BLaER1 treated with 17β-estradiol and CSF1 and Interleukin-3, amounts not matched to agents 10 nM and 100 nM (cell line): ENCODE measurements around the gene GJC1.

ENCODE experiments used
- H3K27ac ChIP-seq, 11 experiments: shearing (Covaris generic); formaldehyde crosslinking; 2 replicates each; pipeline ENCODE4 v1.8.1; 2022
- H3K27me3 ChIP-seq, 11 experiments: shearing (Covaris generic); formaldehyde crosslinking; 2 replicates each; pipeline ENCODE4 v1.8.1; 2022
- H3K36me3 ChIP-seq, 11 experiments: shearing (Covaris generic); formaldehyde crosslinking; 2 replicates each; pipeline ENCODE4 v1.8.1; 2022
- H3K4me1 ChIP-seq, 10 experiments: shearing (Covaris generic); formaldehyde crosslinking; 2 replicates each; pipeline ENCODE4 v1.8.1; 2022
- H3K4me2 ChIP-seq, 11 experiments: shearing (Covaris generic); formaldehyde crosslinking; 2 replicates each; pipeline ENCODE4 v1.8.1; 2022
- H3K4me3 ChIP-seq, 10 experiments: shearing (Covaris generic); formaldehyde crosslinking; 2 replicates each; pipeline ENCODE4 v1.8.1; 2022
- H3K9ac ChIP-seq, 11 experiments: shearing (Covaris generic); formaldehyde crosslinking; 2 replicates each; pipeline ENCODE4 v1.8.1; 2022
- H3K9me3 ChIP-seq, 11 experiments: shearing (Covaris generic); formaldehyde crosslinking; replicated peaks in 1 of 11; 2 replicates each; pipeline ENCODE4 v1.8.1; 2022
- H4K20me1 ChIP-seq, 11 experiments: shearing (Covaris generic); formaldehyde crosslinking; 2 replicates each; pipeline ENCODE4 v1.8.1; 2022
- Cebpa-rat ChIP-seq, 11 experiments: shearing (Covaris generic); IDR thresholded peaks; 2 replicates each; pipeline ENCODE4 v1.8.1; 2022

Gene GJC1

GRCh38 chr17:44865931-44866330 lies 35.8 kb upstream of the GJC1 start:
- no peaks in the 10 kb centered on the region for H3K9me3 ChIP-seq
- TF ChIP-seq Cebpa-rat (IDR thresholded peaks at IDR 0.05), result no peak
- H3K27ac ChIP-seq, result no peak overlapping the region
- peaks cover 0 to 49% (median 13%) of the 10 kb centered on the region in 11 experiments; a peak in 17 of 22 replicates for H4K20me1 ChIP-seq
- H3K4me3 ChIP-seq, result no peak overlapping the region
- H3K27me3 ChIP-seq, result no peaks in the 10 kb centered on the region
- peaks cover 95 to 100% (median 97%) of the 10 kb centered on the region in 11 experiments for H3K36me3 ChIP-seq
- no peak overlapping the region for H3K9ac ChIP-seq
- H3K4me2 ChIP-seq, result no peak overlapping the region
- no peaks in the 10 kb centered on the region for H3K4me1 ChIP-seq

- peaks cover 95 to 100% (median 97%) of the 10 kb centered on the region in 11 experiments for H3K36me3 ChIP-seq
- H3K4me3 ChIP-seq, result no peak overlapping the region
- no peak overlapping the region for H3K4me2 ChIP-seq
- H3K9ac ChIP-seq, result no peak overlapping the region
- H3K9me3 ChIP-seq, result no peaks in the 10 kb centered on the region
- H3K27me3 ChIP-seq, result no peaks in the 10 kb centered on the region
- H4K20me1 ChIP-seq, result peaks cover 0 to 49% (median 13%) of the 10 kb centered on the region in 11 experiments; a peak in 17 of 22 replicates
- H3K27ac ChIP-seq, result no peak overlapping the region
- H3K4me1 ChIP-seq, result no peaks in the 10 kb centered on the region
- no peak for TF ChIP-seq Cebpa-rat (IDR thresholded peaks at IDR 0.05)
These were observed 35.2 kb upstream of the GJC1 start for GRCh38 chr17:44865231-44865660.

- Histone ChIP-seq H3K9me3 (no peaks in the 10 kb centered on the region), H3K36me3 (peaks cover 95 to 100% (median 97%) of the 10 kb centered on the region in 11 experiments), H3K4me1 (no peaks in the 10 kb centered on the region), H3K4me2 (no peak overlapping the region), H3K27me3 (no peaks in the 10 kb centered on the region), H3K4me3 (no peak overlapping the region), H3K9ac (no peak overlapping the region), H4K20me1 (peaks cover 0 to 53% (median 13%) of the 10 kb centered on the region in 11 experiments; a peak in 17 of 22 replicates), H3K27ac (no peak overlapping the region)
- TF ChIP-seq Cebpa-rat (IDR thresholded peaks at IDR 0.05), result no peak
These were observed 34.7 kb upstream of the GJC1 start for GRCh38 chr17:44864831-44865230.

- H4K20me1 ChIP-seq, result peaks cover 0 to 52% (median 17%) of the 10 kb centered on the region in 11 experiments; a peak in 17 of 22 replicates
- H3K4me2 ChIP-seq, result no peak overlapping the region
- H3K27me3 ChIP-seq, result no peaks in the 10 kb centered on the region
- no peak overlapping the region for H3K4me3 ChIP-seq
- H3K9ac ChIP-seq, result no peak overlapping the region
- no peak for TF ChIP-seq Cebpa-rat (IDR thresholded peaks at IDR 0.05)
- no peaks in the 10 kb centered on the region for H3K9me3 ChIP-seq
- peaks cover 0 to 10% (median 4%) of the 10 kb centered on the region in 10 experiments; a peak in 14 of 20 replicates for H3K4me1 ChIP-seq
- H3K27ac ChIP-seq, result no peak overlapping the region
- peaks cover 95 to 100% (median 97%) of the 10 kb centered on the region in 11 experiments for H3K36me3 ChIP-seq
These were observed 33.2 kb upstream of the GJC1 start for GRCh38 chr17:44863061-44863918.

- Histone ChIP-seq H3K27me3 (no peaks in the 10 kb centered on the region), H4K20me1 (peaks cover 3 to 57% (median 22%) of the 10 kb centered on the region in 11 experiments; a peak in 19 of 22 replicates), H3K9ac (no peak overlapping the region), H3K27ac (no peak overlapping the region), H3K9me3 (no peaks in the 10 kb centered on the region), H3K4me2 (no peak overlapping the region), H3K4me1 (peaks cover 0 to 19% (median 13%) of the 10 kb centered on the region in 10 experiments; a peak in 14 of 20 replicates), H3K4me3 (no peak overlapping the region), H3K36me3 (peaks cover 90 to 99% (median 96%) of the 10 kb centered on the region in 11 experiments)
- no peak for TF ChIP-seq Cebpa-rat (IDR thresholded peaks at IDR 0.05)
These were observed 32.3 kb upstream of the GJC1 start for GRCh38 chr17:44862278-44862914.

DNA sequence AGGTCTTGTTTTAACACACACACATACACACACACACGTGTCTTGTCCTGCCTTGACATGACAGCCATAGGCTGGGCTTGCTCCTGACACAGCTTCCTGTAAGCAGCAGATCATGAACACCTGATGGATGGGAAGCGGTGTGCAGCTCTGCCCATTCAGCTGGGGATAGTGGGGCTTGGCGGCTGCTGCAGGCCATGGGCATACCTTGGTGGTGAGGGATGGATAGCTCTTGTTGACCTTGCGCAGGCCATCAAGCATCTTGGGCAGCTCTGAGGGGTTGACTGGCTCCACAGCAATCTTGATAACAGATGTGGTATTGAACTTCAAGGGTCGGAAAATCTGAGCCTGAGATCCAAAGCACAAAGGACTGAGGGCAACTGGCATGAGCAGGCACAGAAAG lies 29.6 kb upstream of the GJC1 start:
- H3K27ac ChIP-seq, result no peak overlapping the region
- H3K4me1 ChIP-seq, result peaks cover 0 to 46% (median 31%) of the 10 kb centered on the region in 10 experiments; a peak in 14 of 20 replicates
- no peaks in the 10 kb centered on the region for H3K9me3 ChIP-seq
- H3K4me3 ChIP-seq, result no peak overlapping the region
- no peak overlapping the region for H3K9ac ChIP-seq
- TF ChIP-seq Cebpa-rat (IDR thresholded peaks at IDR 0.05), result no peak
- peaks cover 0 to 55% (median 17%) of the 10 kb centered on the region in 11 experiments; a peak in 17 of 22 replicates for H4K20me1 ChIP-seq
- no peak overlapping the region for H3K4me2 ChIP-seq
- peaks cover 88 to 100% (median 100%) of the 10 kb centered on the region in 11 experiments for H3K36me3 ChIP-seq
- H3K27me3 ChIP-seq, result no peaks in the 10 kb centered on the region

DNA sequence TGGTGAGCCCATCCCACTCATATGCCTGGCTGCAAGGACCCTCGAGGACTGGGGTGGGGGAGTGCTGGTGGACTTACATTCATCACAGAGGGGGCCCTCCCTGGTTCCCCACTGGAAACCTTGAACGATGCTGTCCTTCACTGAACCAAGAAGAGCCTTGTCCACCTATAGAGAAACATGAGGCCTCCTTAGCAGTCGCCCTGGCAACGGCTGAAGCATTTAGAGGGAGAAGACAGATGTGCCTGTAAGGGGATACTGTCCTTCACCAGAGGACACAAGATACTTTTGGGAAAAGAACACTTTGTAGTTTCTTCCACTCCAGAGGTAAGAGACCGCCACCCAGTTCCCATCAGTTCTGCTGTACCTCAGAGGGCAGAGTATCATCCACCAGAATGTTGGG lies 24.1 kb upstream of the GJC1 start:
- Histone ChIP-seq H3K36me3 (peaks cover 73 to 100% (median 94%) of the 10 kb centered on the region in 11 experiments), H4K20me1 (peaks cover 0 to 76% (median 36%) of the 10 kb centered on the region in 11 experiments; a peak in 17 of 22 replicates), H3K9me3 (no peaks in the 10 kb centered on the region), H3K4me1 (peaks cover 4 to 99% (median 72%) of the 10 kb centered on the region in 10 experiments; a peak in 19 of 20 replicates), H3K4me3 (no peak overlapping the region), H3K27ac (0 out of 22 replicates have a peak overlapping the region, but pooled peaks of 1 of the 11 experiments have one; percentile 19), H3K27me3 (no peaks in the 10 kb centered on the region), H3K4me2 (peak overlapping the region in 3 of 11 experiments; percentile 30 to 85 (median 81); a peak in 4 of 22 replicates), H3K9ac (peak overlapping the region in 1 of 11 experiments; percentile 19; a peak in 1 of 22 replicates)
- no peak for TF ChIP-seq Cebpa-rat (IDR thresholded peaks at IDR 0.05)

DNA sequence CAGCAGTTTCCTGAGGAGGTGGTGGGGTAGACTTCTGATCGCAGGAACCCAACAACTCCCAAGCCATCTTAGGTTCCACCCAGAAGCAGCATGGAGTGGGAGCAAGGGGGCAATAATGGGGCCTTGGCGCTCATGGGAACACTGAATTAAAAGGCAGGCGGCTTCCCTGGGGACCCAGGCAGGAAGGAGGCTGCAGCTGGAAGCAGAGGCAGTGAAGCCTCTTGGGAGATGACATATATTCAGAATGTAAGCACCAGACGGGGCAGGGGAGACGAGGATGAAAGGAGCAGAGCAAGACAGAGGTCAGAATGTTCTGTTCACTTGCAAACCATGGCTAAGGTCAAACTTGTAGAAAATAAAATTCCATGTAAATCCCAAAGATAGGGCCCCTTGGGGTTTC lies 20.5 kb upstream of the GJC1 start:
- Histone ChIP-seq H3K27me3 (no peaks in the 10 kb centered on the region), H3K4me3 (peak overlapping the region in 6 of 10 experiments; percentile 7 to 45 (median 30); a peak in 8 of 20 replicates), H3K4me2 (peak overlapping the region in 9 of 11 experiments; percentile 50 to 95 (median 84); a peak in 20 of 22 replicates), H3K9ac (peak overlapping the region in 9 of 11 experiments; percentile 1 to 71 (median 30); a peak in 11 of 22 replicates), H3K27ac (peak overlapping the region in 8 of 11 experiments; percentile 20 to 73 (median 53); a peak in 13 of 22 replicates), H3K36me3 (peaks cover 55 to 75% (median 73%) of the 10 kb centered on the region in 11 experiments), H4K20me1 (peaks cover 0 to 56% (median 21%) of the 10 kb centered on the region in 11 experiments; a peak in 16 of 22 replicates), H3K9me3 (no peaks in the 10 kb centered on the region), H3K4me1 (peaks cover 5 to 99% (median 63%) of the 10 kb centered on the region in 10 experiments; a peak in 19 of 20 replicates)
- no peak for TF ChIP-seq Cebpa-rat (IDR thresholded peaks at IDR 0.05)
